Stimulated activated CD4-positive, alpha-beta T cell treated with anti-CD3 and anti-CD28 coated beads, Interleukin-1b, Interleukin-23, amount 100 ng/mL, for 4 hours (primary cell): ENCODE data around the gene MINDY1.

Source experiments
- DNase-seq, 2 donors: peaks; one replicate each; pipeline ENCODE4 v3.0.0-alpha.2; 2020; ENCODE audit warnings: low read depth in 2 of 2

MINDY1 gene

DNA sequence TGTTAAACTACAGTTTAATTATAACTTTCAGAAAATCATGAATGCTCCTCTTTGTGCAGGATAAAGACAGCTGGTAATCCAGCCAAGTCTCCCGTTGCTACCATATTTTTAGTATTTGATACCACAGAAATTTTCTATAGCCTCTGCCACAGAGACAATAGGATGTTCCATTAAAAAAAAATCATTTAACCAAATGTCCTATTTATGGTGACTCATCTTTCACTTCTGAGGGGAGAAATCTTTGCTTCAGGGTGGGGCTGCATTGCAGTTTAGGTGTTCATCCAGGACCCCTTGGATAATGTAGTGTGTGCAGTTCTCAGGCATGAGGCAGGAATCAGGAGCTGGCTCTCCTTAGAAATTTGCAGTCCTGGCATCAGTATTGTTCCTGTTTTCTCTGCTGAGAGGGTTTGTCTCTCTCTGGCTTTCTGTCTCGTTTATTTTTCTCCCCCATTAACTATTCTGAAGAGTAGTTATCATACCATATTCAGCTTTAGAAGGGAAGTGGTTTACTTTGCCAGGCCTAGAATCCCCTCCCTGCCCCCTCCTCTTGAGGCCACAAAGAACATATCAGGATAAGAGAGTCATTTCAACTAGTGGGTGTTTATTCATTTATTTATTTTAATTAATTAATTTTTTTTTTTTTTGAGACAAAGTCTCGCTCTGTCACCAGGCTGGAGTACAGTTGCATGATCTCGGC is 4.6 kb upstream of the MINDY1 start:
- DNase-seq, result no peak

GRCh38 chr1:151010346-151010726 is 3.6 kb upstream of the MINDY1 start:
- DNase-seq, result no peak

GRCh38 chr1:151009674-151010345 is 3.1 kb upstream of the MINDY1 start:
- DNase-seq, result no peak

DNA sequence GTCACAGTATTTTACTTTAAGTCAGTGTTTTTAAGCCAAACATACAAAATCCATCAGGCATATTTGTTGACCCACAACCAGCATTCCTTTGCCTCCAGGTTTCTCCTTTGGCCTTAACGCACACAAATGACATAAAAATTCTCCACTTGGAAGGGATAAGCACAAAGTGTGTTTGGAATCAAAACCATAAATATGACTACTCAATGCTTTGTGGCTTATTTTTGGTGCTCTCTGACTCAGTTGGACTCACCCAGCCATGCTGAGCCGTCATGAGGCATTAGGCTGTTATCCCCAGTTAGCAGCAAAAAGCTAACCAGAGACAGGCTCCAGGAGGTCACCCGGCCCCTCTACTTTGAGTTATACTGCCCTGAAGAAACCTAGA is 2.5 kb upstream of the MINDY1 start:
- DNase-seq, result no peak

DNA sequence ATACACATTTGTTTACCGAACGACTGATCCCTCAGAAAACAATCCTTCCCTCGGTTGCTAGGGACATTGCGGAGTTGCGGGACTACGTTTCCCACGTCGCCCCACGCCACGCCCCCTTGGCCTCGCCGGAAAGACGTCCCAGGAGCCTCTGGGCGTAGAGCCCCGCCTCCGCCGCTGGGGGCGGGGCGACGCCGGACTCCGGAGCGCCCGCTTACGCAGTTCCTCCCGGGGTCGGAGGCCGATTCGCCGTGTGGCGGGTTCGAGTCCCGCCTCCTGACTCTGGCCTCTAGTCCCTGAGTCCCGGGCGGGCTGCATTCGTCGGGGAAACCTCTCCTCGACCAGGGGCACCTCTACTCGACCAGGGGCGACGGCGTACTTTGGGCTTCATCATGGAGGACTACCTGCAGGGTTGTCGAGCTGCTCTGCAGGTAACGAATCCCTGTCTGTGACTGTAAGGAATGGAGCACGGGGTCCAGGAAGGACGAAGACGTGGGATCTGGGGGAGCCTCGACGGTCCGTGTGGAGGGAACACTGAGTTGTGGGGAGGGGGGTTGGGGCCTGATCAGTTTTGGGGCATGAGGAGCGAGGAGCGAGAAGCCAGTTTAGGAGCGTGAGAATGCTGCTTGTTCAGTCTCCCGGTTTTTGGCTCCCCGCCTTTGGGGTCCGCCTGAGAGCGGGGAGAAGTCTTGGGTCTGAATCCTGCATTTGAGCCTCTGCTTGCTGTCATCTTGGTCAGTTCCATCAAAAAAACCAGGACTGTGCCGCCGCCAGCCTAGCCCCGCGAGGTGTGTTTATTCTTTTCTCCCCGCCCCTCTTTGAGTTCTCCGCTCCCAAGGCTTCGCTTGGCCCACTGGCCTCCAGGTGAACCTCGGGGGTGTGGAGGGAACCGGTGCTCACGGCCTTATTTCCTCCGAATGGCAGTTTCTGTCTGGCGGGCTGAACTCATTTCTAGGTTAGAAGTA is 1.8 kb upstream of the MINDY1 start, which contains the start of gene PRUNE1:
TSS of gene PRUNE1 (plus strand) at position 206 of the 962 bp plus-strand sequence. CDS start at position 390, 184 bp downstream.
- peak; percentile 89 to 97 for DNase-seq

GRCh38 chr1:151007853-151008243 is 1.1 kb upstream of the MINDY1 start:
- no peak for DNase-seq

DNA sequence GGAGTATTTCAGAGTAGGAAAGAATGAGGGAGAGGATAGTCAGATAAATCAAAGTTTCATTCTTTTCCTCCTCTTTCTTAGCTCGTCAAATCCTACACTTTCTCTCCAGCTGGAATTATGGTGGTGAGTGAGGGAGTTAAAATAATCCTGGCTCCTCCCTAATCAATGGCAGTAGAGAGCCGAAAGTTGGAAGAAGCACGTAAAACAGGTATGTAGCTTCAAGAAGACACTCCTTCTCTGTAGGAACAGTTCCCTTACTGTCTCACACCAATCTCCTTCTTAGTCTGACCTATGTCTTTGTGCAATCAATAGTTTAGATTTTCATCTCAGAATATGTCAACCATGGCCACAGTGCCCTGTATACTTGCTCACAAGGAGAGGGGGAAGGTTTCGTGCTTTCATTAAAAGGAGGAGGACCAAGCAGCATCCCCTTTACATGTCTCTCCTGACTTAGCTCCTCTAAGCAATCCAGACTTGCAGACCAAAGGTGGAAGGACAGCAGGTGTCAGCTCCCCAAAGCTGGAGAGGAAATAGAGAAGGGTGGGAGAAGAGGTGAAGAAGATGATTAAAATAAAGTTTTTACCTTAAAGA is 878 bp downstream of the MINDY1 start:
- no peak for DNase-seq

GRCh38 chr1:151003180-151003579 is 3.5 kb downstream of the MINDY1 start:
- no peak for DNase-seq

- no peak for DNase-seq
Measured at GRCh38 chr1:151002611-151003010, 4.1 kb downstream of the MINDY1 start.

GRCh38 chr1:151002051-151002450 is 4.7 kb downstream of the MINDY1 start:
- DNase-seq, result no peak

DNA sequence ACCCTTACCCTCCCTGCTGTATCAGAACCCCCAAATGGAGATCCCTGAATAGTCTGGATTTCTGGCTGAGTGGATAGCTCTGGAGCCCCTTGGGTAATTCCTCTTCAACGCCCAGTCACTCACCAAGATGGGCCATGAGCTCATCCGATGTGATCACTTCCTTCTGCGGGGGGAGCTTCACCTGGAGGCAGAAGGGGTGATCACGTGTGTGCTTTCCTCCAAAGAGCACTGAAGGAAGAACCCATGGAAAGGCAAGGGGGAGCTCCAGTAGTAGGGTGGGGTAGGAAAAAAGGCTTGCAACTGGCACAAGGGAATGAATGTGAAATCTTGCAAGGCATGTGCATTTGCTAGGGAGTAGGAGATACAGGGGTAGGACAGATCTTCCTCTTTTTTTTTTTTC is 5.1 kb downstream of the MINDY1 start:
- DNase-seq, result no peak

GRCh38 chr1:151000408-151000807 is 6.3 kb downstream of the MINDY1 start:
- no peak for DNase-seq

- DNase-seq, result no peak
Measured at GRCh38 chr1:150999926-151000325, 6.8 kb downstream of the MINDY1 start.

- DNase-seq, result no peak
Measured at GRCh38 chr1:150999051-150999674, 7.5 kb downstream of the MINDY1 start.

GRCh38 chr1:150997949-150998348 is 8.8 kb downstream of the MINDY1 start:
- no peak for DNase-seq

DNA sequence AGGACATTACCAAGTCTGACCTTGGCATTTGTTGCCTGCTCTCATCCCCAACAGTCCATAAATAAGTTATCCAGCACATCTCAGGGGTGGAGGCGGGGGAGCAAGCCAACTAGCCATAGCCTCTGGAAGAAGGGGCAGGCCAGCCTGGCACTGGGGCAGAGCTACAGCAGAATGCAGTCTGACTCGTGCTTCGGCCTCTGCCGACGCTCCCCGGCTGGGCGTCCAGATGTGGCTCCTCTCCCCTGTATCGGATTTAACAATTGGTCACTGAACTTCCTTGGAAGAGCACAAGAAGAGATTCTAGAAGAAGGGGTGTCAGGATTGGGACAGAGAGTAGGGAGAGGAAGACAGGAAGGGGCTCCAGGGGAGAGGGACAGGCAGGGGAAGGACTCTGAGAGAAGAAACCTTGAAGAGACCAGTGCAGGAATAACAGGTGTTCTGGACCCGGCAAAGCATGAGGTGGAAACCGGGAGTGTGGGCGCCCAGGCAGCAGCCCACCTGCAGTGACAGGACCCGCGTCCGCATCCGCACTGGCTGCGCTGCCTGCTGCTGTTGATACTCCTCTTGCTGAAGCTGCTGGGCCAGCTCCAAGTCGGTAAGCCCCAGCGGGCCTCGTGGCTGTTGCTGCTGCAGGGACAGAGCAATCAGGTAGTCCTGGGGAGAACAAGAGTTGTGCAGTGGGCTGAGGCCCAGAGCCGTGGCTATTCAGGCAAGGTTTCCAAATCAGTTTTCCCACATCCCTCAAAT is 9.4 kb downstream of the MINDY1 start:
- no peak for DNase-seq

GRCh38 chr1:150995896-150996295 is 10.8 kb downstream of the MINDY1 start:
- DNase-seq, result no peak

GRCh38 chr1:150995460-150995859 is 11.2 kb downstream of the MINDY1 start:
- no peak for DNase-seq

GRCh38 chr1:150994248-150994647 is 12.5 kb downstream of the MINDY1 start:
- no peak for DNase-seq

DNA sequence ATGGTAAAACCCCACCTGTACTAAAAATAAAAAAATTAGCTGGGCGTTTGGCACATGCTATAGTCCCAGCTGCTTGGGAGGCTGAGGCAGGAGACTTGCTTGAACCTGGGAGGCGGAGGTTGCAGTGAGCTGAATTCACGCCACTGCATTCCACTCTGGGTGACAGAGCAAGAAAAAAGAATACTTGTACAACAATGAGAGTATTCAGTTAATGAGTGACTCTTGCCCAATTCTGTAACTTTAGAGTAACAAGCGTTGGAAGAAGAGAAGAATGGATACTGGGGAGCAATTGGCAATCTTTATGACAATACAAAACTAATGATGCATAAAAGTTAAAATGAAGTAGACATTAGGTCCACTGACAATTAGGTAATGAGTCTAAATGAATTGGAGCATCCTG is 14.1 kb downstream of the MINDY1 start:
- DNase-seq, result no peak

DNA sequence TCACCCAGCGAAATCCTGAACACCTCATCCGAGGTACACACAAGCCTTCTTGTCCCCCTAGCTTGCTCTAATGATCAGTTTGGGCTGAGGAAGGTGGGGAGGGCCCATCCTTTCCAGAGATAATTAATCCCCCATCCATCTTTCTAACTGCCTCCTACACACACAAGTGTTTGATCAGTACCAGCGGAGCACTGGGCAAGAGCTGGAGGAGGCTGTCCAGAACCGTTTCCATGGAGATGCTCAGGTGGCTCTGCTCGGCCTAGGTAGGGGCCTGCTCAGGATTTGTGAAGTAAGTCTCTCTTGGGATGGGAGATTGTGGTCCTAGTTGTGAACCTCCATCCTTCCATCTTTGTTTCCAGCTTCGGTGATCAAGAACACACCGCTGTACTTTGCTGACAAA is 18.8 kb downstream of the MINDY1 start:
- no peak for DNase-seq
